HG03342 (cell line): Measurements from ENCODE around the gene TMEM132A.

Source experiments
- ATAC-seq: cut with Tn5 transposase; IDR thresholded peaks from one replicate; pipeline ENCODE4 v1.9.1; 2021; ENCODE audit warnings: mild to moderate bottlenecking, moderate library complexity; ENCODE audit not compliant: unreplicated experiment

The TMEM132A gene

GRCh38 chr11:60984636-60985035 lies 60.4 kb downstream of the TMEM132A start:
- no peak for ATAC-seq

- ATAC-seq, result no peak
Observed at GRCh38 chr11:60985501-60985900, 61.2 kb downstream of the TMEM132A start.

- no peak for ATAC-seq
Observed at GRCh38 chr11:60985991-60986915, 62.0 kb downstream of the TMEM132A start.
